Right cardiac atrium (tissue), 5 donors: Measurements from ENCODE around the gene ZIC3. TPM values are rescaled to one million over a fixed set of nuclear protein-coding genes. Genes with fewer than 3 reads are reported as not detected.

Experiments
- ATAC-seq, 2 donors: fragments of 200-7000 bp; cut with Tn5 transposase; one replicate each; pipeline versions ENCODE4 v1.8.0 to v1.9.1; 2020; ENCODE audit warnings: moderate library complexity in 2 of 2, mild to moderate bottlenecking in 1 of 2
- DNase-seq, 3 donors: peaks; one replicate each; pipeline ENCODE4 v3.0.0-alpha.2; 2020
- H3K27ac ChIP-seq: one replicate; pipeline ENCODE4 v1.5.1; 2013; ENCODE audit warnings: mild to moderate bottlenecking, low read length, control low read depth, moderate library complexity
- H3K27me3 ChIP-seq: one replicate; pipeline ENCODE4 v1.6.1; 2013; ENCODE audit not compliant: control insufficient read depth, insufficient read depth
- H3K4me1 ChIP-seq: one replicate; pipeline ENCODE4 v1.6.1; 2013; ENCODE audit warnings: low read length; ENCODE audit not compliant: control insufficient read depth, insufficient read depth
- H3K4me3 ChIP-seq: one replicate; pipeline ENCODE4 v1.5.1; 2013; ENCODE audit warnings: low read length, control low read depth
- H3K9me3 ChIP-seq: one replicate; pipeline ENCODE4 v1.6.1; 2013; ENCODE audit warnings: low read length; ENCODE audit not compliant: control insufficient read depth
- WGBS: extraction: QIAGEN DNeasy Blood & Tissue Kit; methylation state at CpG from one replicate; pipeline ENCODE4 v1.1.7; 2013; 5-methylcytosine and 5-hydroxymethylcytosine counted together
- intact Hi-C, 4 donors: fragments of 100-400 bp; cut with DNase I; formaldehyde crosslinking; loops; one replicate each; pipeline versions ENCODE4 v1.11.0 to v1.14.0; 2022 to 2023
- polyA plus RNA-seq: library from polyadenylated mRNA; stranded (reverse); fragments of 200-250 nt; gene quantifications from one replicate; pipeline ENCODE4 v1.2.3, GENCODE V29; 2013
- total RNA-seq, 4 donors: library from RNA; stranded (reverse); fragmentation: NEBNext Ultra II Directional; extraction: Animal tissue kit (Norgen Biotek cat#: 25700); gene quantifications; one replicate each; pipeline ENCODE4 v1.2.1, GENCODE V29; 2021
- donor health status: healthy with polysubstance abuse.
- donor health status: DM: no; HTN: yes; CAD: no.
- donor health status: DM: no; HTN: no; CAD: no.
- donor health status: DM: no; HTN: yes; CAD: no; lungs with severe emphysema.
- donor health status: DM: yes; HTN: yes; CAD: no.

The ZIC3 gene
- total and polyA plus RNA-seq, 5 donors, result not detected

GRCh38 chrX:137575596-137576255, 9.8 kb downstream of the ZIC3 start:
- Histone ChIP-seq H3K27ac (no peak overlapping the region), H3K4me3 (no peak overlapping the region), H3K4me1 (no peaks in the 10 kb centered on the region), H3K9me3 (no peaks in the 10 kb centered on the region), H3K27me3 (no peaks in the 10 kb centered on the region)
- DNase-seq, result no peak
- intact Hi-C loops, result no loop called here
- 16% methylated on average over 13 of the region's 13 CpGs for WGBS
- ATAC-seq, result no peak

- H3K27me3 ChIP-seq, result no peaks in the 10 kb centered on the region
- H3K9me3 ChIP-seq, result no peaks in the 10 kb centered on the region
- intact Hi-C loops, result no loop called here
- H3K27ac ChIP-seq, result no peak overlapping the region
- no peak for ATAC-seq
- H3K4me1 ChIP-seq, result no peaks in the 10 kb centered on the region
- no peak overlapping the region for H3K4me3 ChIP-seq
- 52% methylated on average over 2 of the region's 2 CpGs for WGBS
- DNase-seq, result no peak
Observed at GRCh38 chrX:137587151-137587550, 21.2 kb downstream of the ZIC3 start.

- ATAC-seq, result no peak
Observed at GRCh38 chrX:137600769-137601168, 34.8 kb downstream of the ZIC3 start.

More at GRCh38 chrX:137600769-137601168, 34.8 kb downstream of the ZIC3 start:
- H3K27me3 ChIP-seq, result no peaks in the 10 kb centered on the region
- no peak overlapping the region for H3K4me3 ChIP-seq
- H3K4me1 ChIP-seq, result no peaks in the 10 kb centered on the region
- no peaks in the 10 kb centered on the region for H3K9me3 ChIP-seq
- intact Hi-C loops, result no loop called here
- no peak for DNase-seq
- WGBS, result 91% methylated on average over 3 of the region's 3 CpGs
- H3K27ac ChIP-seq, result no peak overlapping the region
